Stimulated activated naive CD8-positive, alpha-beta T cell treated with anti-CD3 and anti-CD28 coated beads, Interleukin-15, Interleukin-2, amounts not matched to agents 100 U/mL and 50 U/mL, for 24 hours (primary cell): ENCODE results near the gene NDFIP1.
"Not testable (repeated sequence)": the region's sequence is repeated elsewhere in the genome, so short reads cannot be mapped to it uniquely, and the experiment has no call there.

Experiments used
- ATAC-seq: fragments of 150-1000 bp; cut with Tn5 transposase; one replicate; pipeline ENCODE4 v1.10.0; 2021
- DNase-seq: peaks from one replicate; pipeline ENCODE4 v3.0.0; 2021

NDFIP1 gene

DNA sequence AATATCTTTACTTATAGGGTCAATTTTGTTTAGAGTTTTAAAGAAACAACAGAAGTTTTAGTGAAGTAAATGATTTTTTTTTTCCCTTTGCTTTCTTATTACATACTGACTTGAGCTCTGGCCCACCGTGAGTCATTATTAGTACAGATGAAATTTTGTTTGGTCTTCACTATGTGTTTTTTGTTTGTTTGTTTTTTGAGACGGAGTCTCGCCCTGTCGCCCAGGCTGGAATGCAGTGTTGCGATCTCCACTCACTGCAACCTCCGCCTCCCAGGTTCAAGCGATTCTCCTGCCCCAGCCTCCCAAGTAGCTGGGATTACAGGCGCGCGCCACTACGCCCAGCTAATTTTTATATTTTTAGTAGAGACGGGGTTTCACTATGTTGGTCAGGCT, 45.9 kb downstream of the NDFIP1 start:
- not testable (repeated sequence) for ATAC-seq, DNase-seq

GRCh38 chr5:142156839-142157463, 48.4 kb downstream of the NDFIP1 start:
- ATAC-seq (no peak), DNase-seq (no peak)

DNA sequence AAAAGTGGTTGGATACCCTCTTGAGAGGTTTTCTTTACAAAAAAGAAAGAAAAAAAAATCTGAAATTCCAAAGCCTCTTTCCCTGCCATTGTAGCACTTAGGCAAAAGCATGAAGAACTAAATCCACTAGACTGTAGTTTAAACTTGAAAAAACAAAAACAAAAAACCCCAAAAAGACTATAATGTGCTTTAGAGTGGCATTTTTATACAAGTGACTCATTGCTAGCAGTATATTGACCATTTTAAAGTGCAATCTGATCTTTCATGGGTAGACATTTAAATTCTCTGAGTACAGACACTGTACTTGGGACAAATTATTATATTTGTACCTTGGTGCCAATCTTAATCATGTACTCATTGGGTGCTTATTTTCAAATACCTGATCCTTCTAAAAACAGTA, 50.8 kb downstream of the NDFIP1 start:
- no peak for ATAC-seq
- no peak for DNase-seq

GRCh38 chr5:142164315-142164714, 55.7 kb downstream of the NDFIP1 start:
- ATAC-seq (no peak), DNase-seq (no peak)

DNA sequence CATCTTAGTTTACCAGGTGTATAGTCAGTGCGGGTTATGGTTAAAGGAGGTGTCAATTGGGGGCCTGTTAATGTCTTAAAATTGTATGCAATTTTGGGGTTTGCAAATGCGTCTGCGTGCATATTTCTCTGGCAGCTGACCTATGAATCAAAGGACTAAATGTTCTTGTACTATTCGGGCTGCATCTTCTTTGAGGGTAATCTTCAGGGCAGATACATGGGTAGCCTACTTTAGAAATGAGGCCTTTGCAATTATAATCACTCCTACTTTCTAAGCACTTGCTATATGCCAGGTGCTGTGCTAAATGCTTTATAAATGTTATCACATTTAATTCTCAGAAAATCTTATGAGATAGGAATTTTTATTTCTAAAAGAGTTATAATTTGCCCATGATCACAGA, 58.2 kb downstream of the NDFIP1 start:
- DNase-seq (no peak), ATAC-seq (no peak)

DNA sequence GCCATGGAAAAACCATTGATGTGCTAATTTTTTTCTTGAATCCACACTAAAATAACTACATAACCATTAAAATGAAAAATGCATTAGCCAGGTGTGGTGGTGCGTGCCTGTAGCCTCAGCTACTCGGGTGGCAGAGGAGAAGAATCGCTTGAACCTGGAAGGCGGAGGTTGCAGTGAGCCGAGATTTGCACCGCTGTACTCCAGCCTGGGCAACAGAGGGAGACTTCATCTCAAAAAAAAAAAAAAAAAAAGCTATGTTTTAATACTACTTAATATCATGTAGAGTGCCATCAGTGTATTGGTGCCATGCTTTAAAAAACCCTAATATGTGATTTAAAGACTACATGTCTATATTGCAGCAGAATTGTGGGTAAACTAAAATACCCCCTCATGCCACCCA, 58.9 kb downstream of the NDFIP1 start:
- ATAC-seq, result no peak
- DNase-seq, result no peak

DNA sequence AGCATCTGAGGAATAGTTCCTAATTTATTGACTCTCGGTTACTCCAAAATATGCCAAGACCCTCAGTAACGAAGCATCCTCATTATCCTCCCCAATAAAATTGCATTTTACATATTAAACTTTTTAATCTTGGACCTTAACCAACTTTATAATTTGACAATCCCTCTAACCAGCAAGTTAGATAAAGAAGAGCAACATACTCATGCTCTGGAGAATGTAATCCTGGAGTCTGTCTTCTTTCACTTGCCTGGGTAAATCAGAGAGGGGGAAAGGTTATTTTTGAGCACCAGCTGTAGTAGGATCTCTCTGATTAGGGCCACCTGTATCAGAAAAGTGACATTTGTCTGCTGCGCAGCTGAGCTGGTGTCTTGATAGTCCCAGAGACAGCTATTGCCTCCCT, 59.8 kb downstream of the NDFIP1 start:
- DNase-seq, result no peak
- no peak for ATAC-seq

DNA sequence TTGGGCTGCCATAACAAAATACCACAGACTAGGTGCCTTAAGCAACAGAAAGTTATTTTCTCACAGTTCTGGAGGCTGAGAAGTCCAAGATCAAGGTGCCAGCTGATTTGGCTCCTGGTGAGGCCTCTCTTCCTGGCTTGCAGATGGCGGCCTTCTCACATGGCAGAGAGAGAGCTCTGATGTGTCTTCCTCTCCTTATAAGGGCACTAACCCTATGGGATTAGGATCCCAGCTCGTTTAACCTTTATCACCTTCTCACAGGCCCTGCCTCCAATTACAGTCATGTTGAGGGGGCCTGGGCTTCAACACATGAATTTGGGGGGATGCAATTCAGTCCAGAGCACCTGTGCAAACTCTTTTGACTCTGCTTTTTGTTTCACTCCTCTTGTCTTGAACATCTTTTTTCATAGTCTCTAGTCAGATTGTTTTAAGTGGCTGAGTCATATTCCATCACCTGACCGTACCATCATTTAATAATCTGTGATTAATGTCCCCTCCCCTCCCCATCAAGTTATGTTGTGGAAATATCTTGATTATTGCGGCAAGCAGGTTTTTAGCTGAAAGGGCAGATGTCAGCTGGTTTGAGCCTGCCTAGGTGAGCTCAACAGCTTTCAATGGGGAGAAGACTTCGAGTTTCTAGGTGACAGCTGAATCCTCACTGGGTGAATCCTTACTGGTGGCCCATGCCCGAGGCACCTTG, 61.8 kb downstream of the NDFIP1 start:
- no peak for ATAC-seq
- no peak for DNase-seq

GRCh38 chr5:142171270-142171669, 62.7 kb downstream of the NDFIP1 start:
- DNase-seq, result no peak

GRCh38 chr5:142175039-142175438, 66.5 kb downstream of the NDFIP1 start:
- DNase-seq, result no peak
- no peak for ATAC-seq

More at GRCh38 chr5:142171270-142171669, 62.7 kb downstream of the NDFIP1 start:
- no peak for ATAC-seq

DNA sequence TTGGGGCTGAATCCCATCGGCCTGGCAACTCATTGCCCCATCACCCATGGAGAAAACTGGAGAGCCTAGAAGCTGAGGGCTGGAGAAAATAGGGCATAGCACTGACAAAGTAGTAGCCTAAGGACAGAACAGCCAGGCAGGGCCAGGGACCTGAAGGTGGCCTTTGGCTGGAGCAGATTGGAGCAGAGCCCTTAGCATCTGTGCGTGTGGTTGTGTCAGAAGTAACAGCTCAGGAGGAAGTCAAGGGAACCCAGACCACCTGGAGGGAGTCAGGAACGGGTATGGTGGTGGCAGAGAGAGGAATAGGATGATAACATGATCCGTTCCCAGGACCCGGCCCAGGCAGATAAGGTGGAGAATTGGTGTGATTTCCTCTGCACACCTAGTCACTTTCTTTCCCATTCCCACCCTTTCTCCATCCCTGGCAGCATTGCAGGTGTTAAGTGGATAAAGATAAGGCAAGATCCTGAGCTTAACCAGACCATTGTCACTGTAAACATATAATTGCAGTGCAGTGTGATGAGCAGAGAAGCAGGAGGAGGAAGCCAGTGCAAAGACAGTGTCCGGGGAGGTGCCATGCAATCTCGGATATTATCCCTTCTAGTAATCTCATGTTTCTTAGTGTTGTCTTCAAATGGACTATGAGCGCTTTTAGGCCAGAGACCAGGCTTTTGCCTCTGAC, 67.0 kb downstream of the NDFIP1 start:
- no peak for ATAC-seq

GRCh38 chr5:142176255-142176654, 67.7 kb downstream of the NDFIP1 start:
- no peak for ATAC-seq
- DNase-seq, result no peak

More for the DNA sequence above, 67.0 kb downstream of the NDFIP1 start:
- DNase-seq, result no peak

DNA sequence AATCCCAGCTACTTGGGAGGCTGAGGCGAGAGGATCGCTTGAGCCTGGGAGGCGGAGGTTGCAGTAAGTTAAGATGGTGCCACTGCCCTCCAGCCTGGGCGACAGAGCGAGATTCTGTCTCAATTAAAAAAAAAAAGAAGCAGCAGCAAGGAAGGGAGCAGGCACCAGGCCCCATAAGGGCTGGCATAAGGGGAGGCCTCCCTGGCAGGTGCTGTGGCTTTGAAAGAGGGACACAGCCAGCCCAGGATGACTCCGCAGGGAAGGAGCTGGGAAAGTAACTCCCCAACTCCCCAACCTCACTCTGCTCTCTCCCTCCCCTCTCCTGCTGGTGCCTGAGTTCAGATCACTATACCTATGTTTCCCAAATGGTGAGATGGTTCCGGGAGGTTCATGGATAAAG, 70.1 kb downstream of the NDFIP1 start:
- DNase-seq, result no peak

DNA sequence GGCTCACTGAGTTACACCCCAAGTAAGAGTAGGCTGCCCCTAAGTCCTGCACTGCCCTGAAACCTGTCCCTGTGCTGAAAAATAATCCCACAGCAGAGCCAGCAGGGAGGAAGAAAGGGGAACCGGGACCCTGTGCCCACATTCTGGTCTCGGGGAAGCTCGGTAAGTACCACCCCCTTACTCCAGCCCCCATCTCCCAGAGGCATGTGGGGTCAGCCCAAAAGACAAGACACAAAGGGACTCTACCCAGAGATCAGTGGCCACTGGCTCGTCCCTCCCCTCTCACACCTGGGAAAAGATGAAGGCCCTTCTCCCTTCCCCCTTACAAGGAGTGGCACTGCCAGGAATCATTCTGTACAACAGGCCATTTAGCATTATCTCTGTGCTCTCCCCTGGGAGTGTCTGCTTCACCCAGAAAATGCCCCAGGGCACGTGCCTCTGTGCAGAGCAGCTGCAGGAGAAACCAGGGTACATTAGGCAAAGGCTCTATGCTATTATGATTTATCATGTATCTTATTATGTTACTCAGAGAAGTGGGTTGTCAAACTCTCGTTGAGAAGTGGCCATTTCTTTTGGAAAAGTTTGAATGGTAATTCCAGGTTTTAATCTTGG, 71.3 kb downstream of the NDFIP1 start:
- no peak for DNase-seq
- ATAC-seq, result no peak

More for the DNA sequence above, 70.1 kb downstream of the NDFIP1 start:
- no peak for ATAC-seq

DNA sequence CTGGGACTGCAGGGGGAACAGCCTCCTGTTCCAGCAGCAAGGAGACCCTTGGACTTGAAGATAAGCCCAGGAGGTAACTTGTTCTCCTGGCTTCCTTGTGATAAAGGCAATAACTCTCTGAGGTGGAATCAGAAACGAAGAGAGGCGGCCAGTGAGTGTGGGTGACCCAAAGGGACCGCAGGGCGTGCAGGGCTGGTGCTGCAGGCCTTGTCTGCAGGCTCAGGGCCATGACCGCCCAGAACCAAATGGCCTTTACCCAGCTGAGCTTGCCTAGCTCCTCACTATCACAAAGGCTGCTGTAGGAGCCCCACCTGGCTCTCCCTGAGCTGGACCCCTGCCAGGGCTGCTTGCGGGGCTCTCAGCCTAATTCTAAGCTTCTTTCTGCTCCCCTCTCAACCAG, 72.5 kb downstream of the NDFIP1 start:
- DNase-seq (no peak), ATAC-seq (no peak)

- ATAC-seq (no peak), DNase-seq (no peak)
These were observed 73.1 kb downstream of the NDFIP1 start for GRCh38 chr5:142181547-142182163.

DNA sequence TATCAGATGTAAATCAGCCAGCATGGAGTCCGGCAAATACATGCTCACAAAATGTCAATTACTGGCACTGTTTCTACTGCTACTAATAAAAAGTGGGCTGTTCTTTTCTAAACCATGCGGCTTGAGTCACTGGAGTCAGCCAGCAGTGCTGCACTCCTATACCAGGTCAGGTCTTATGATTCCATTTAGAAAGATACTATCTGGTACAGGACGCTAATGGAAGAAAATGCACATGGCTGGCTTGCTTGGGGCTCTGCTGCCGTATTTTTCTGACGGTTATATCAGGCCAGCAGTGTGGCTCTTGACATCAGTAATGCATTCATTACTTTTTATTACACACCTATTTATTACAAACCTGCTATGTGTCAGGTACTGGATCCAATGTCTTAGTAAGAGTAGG, 74.3 kb downstream of the NDFIP1 start:
- DNase-seq, result no peak
- ATAC-seq, result no peak

- no peak for ATAC-seq
These were observed 75.0 kb downstream of the NDFIP1 start for GRCh38 chr5:142183561-142183960.

DNA sequence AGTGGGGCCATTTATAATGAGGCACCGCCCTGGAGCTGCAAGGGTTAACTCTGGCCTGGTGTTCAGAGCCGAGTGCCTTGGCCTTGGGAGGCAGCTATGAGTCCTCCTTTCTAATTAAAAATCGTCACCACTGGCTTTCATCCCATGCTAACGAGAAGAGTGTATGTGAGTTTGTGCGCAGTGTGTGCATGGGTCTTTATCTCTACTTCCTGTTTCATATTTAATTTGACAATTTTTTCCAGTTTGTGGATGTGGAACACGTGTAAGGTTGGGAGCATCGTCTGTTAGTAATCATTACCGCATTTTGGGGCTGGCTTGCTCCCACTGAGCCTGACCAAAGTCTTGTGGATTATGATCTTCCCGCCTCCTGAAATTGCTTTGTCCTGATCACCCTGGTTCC, 76.4 kb downstream of the NDFIP1 start:
- ATAC-seq (no peak), DNase-seq (no peak)

More at GRCh38 chr5:142183561-142183960, 75.0 kb downstream of the NDFIP1 start:
- DNase-seq, result no peak

DNA sequence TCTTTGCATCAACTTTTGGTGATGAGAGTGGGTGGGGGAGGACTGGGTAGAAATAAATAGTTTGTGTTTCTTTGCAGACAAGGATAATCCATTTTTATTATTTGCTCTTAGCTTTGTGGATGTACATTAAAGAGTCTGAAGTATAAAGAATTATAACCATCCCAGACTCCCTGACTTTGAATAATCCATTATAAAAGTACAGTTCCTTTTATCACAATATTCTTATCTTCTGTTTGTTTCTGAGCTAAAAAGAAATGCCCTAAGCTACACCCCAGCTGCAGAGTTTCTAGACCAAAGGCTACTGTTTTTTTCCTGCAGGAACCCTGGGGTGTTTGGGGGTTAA, 77.9 kb downstream of the NDFIP1 start:
- DNase-seq, result no peak
- no peak for ATAC-seq

GRCh38 chr5:142186857-142187594, 78.4 kb downstream of the NDFIP1 start:
- ATAC-seq (no peak), DNase-seq (no peak)

DNA sequence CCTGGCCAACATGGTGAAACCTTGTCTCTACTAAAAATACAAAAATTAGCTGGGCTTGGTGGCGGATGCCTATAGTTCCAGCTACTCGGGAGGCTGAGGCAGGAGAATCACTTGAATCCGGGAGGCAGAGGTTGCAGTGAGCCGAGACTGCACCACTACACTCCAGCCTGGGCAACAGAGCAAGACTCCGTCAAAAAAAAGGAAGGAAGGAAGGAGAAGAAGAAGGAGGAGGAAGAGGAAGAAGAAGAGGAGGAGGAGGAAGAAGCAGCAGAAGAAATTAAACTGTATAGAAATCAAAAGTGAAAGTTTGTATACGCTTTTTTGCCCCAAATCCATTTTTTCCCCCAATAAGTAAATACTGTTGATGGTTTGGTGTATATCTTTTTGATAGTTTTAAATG, 80.1 kb downstream of the NDFIP1 start:
- not testable (repeated sequence) for ATAC-seq, DNase-seq
